GM10847 (cell line): ENCODE results near the gene KIF26B.

Experiments used
- POLR2A ChIP-seq: IDR thresholded peaks from 2 replicates; pipeline ENCODE4 v1.6.1; 2011; ENCODE audit not compliant: insufficient read length; ENCODE audit errors: extremely low read depth

Gene KIF26B

DNA sequence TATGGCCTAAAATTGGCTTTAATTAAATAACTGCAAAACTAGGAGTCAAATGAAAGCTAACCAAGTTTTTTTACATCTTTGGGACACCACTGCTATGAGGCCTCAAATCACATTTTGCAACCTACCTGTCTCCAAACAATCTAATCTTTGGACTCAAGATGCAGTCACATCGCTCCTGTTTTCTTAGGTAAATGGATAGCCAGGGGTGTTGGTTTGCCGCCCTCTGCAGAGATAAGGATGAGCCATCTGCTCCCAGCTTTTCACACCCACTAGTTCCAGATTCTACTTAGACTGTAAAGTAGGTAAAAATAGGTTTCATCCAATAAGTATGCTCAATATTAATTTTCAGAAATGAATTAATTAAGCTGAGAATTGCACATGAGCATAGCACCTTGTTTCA, 456.5 kb downstream of the KIF26B start:
- no peak for TF ChIP-seq POLR2A

DNA sequence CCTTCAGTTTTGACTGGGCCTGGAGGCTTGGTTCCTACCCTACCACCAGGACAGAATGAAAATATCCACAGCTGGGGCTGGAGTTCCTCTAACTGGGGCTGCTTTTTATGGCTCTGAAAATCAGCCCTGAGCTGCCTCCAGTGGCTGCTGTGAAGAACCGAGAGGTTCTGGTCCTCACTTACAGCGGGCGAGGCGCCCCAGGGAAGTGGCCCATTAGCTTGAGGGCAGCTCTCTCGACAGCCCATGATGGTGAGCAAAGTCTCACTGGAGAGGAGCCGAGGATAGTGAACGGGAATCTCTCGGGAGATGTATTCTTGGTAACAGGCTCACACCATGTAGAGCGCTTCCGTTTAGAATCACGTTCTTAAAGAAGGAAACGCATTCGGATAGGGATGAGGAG, 459.7 kb downstream of the KIF26B start:
- TF ChIP-seq POLR2A: no peak

DNA sequence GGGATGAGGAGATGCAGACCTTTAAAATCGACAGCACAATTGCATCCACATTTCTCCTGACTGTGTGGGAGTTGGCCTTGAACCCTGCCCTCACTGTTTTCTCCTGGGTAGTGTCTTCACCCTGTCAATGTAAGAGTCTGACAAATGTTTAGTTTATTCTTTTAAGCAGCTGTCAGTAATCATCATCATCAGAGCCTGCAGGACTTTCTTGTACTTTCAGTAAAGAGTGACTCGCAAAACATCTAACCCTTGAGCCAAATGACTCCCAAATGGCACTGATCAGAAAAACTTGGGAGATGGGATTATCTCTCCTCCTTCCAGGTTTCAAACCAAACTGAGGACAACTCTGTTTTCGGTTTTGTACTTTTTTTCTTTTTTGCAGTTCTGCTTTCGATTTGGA, 460.2 kb downstream of the KIF26B start:
- TF ChIP-seq POLR2A: no peak

DNA sequence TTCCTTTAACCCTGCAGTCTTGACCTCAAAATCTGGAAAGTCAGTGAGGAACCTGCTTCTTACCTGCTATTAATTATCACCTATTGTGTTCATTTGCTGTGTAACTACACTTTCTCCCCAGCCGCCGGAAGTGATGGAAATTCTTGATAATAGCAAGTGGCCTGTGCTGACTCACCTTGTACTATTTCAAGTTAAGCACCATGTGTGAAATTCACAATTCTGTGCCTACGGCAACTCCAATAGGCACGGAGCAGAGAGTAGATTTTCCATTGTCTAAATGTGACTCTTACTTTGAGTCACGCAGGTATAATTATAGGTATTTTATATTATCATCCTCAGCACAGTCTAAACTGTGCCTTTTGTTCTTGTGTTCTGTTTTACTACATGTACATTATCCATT, 466.8 kb downstream of the KIF26B start:
- no peak for TF ChIP-seq POLR2A

DNA sequence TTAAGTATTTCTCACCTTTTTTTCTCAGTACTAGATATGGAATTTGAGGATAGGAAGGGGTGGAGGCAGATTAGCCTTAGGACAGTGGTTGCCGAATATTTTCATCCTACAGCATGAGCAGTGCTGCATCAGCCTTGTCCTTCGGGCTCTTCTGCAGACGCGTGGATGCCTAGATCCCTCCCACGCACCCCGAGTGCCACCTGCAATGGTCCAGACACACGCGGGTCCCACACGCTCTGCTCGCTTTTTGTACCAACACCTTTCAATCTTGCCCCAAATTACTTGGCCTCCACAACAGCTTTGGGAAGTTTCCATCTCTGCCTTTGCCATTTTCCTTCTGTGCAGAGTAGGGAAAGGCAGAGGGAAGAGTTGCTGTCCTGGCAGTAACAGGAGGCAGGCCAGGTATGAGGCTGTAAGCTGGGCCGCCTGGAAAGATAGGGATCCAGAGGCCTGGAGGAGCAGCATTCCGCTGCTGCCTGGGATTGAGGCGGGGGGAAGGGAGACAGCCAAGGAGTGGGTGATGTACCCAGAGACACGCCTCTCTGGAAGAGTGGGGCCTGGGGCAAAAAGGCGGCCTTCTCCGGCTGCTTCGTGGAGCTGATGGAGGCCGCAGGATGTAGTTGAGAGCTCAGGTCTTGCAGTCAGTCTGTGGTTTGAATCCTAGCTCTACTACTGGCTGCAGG, 467.7 kb downstream of the KIF26B start:
- no peak for TF ChIP-seq POLR2A

DNA sequence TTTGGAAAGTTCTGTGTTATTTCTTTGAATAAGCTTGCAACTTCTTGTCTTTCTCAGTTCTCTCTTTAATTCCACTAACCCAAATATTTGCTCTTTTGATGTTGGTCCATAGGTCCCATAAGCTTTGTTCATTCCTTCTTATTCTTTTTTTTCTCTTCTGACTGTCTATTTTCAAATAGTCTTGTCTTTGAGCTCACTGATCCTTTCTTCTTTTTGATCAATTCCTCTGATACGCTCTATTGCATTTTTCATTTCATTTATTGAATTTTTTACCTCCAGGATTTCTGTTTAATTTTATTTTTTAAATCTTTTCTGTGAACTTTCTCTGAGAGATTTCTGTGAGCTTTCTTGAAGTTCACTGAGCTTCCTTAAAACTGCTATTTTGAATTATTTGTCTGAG, 486.6 kb downstream of the KIF26B start:
- no peak for TF ChIP-seq POLR2A

DNA sequence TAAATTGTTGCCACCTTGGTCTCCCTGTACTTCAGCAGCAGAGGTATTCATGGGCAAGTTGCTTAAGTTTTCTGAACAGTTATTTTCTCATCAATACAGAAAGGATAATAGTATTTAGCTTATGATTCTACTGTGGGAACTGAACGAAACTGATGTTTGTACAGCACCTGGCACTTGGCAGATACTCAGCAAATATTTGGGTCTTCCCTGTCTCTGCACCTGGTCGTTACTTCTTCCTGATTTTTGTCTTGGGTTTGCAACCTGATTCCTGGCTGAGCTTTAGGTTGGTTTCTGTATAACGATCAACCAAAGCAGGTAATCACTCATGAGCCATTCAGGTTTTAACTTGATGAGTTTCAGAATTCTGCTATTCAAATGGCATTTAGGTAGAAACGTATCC, 490.6 kb downstream of the KIF26B start:
- no peak for TF ChIP-seq POLR2A

DNA sequence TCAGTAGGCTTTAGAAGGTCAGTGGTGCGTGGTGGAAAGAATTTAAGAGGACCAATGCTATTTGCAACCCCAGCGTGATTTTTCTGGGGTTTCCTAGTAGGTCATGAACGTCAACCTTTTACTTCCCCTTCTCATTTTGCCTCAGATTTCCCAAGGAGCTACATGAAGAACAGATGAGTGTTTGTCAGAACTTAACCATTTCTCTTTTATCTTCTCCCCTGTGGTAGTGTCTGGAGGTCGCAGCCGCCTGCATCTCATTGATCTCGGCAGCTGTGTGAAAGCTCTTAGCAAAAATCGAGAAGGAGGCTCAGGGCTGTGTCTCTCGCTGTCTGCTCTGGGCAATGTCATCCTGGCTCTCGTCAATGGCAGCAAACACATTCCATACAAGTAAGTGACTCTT, 491.1 kb downstream of the KIF26B start:
- no peak for TF ChIP-seq POLR2A

DNA sequence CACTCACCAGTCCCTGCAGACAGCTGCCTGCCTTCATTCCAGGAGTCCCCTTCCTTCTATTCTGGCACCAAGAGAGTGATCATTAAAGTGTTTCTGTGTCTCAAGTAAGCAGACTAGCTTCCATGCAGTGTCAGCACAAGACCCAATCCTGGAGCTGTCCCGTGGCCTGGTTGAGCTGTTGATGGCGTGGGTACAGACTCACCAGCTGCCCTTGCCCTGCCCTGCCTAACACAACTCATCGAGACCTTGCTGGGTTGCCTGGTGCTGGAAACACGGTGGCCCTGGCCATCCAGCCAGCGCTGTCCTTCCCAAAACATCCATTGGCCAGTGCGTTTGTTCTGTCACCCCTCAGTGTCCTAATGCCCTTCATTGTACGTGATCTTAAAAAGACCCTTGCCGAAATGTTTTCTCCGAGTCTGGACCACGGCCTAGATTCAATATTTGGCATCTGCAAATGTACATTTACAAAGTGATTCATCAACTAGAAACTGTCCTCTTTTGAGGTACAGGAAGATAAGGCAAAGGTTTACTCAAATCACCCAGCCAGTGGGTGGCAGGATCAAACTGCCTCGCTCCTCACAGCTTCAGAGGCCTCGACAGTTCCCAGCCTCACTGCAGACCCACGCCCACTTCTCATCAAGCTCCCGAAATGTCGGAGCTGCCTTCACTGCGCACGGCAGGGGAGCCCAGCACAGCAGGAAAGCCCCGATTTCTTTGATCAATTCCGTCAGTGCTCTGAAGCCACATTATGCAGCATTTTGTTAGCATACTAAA, 494.2 kb downstream of the KIF26B start:
- TF ChIP-seq POLR2A: no peak

DNA sequence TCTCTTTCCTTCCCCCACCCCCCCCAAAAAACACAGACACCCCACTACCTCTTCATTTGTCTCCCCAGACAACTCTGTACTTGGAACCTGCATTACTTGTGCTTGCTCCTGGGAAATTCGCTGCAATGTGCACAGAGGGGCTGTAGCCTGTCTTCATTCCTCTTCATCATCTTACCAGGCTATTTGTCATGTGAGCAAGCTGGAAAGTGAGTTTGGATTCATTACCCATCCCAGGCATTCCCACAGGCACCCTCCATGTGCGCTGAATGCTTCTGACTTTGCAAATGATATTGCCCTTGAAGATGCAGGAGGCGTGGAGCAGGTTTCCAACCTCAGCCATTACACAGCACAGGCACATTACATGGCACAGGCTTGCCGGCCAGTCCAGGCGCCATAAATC, 494.9 kb downstream of the KIF26B start:
- TF ChIP-seq POLR2A: no peak

DNA sequence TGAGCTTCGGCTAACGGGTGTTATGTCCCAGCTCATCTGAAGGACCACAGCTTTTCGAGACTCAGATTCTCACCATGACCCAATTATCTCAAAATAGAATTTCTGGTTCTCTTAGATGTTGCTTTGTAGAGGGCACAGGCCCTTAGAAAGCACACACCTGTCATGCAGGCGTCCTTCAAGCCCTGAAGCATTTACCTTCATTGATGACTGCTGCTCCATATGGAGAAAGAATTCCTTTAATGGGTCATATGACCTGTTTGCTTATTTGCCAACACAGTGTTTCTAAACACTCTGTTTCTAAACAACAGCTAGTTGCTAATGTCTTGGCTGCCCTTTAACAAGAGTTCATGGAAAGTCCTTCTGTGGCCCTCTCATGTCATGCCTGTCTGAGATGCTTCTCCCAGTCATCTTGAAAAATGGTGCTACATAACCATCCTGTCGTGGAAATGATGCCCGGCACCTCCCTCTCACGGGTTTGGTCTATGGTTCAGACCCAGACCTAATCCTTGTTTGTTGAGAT, 495.7 kb downstream of the KIF26B start:
- TF ChIP-seq POLR2A: no peak

DNA sequence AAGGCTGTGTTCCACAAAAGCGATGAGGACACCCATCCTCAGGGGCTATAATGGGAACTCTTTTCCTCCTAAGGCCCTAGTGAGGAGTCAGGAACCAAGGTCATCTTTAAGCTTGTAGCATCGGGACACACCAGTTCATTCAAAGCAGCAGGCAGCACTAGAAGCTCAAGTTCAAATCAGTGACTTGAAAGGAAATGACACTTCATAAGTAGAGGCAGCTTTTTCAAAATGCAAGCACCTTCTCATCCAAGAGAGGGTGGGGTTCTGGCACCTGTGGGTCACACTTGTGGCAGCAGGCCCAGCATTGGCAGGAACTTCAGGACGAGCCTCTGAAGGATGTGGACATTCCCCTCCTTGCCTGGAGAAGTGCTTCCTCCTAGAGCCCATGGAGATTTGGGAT, 496.3 kb downstream of the KIF26B start:
- no peak for TF ChIP-seq POLR2A

DNA sequence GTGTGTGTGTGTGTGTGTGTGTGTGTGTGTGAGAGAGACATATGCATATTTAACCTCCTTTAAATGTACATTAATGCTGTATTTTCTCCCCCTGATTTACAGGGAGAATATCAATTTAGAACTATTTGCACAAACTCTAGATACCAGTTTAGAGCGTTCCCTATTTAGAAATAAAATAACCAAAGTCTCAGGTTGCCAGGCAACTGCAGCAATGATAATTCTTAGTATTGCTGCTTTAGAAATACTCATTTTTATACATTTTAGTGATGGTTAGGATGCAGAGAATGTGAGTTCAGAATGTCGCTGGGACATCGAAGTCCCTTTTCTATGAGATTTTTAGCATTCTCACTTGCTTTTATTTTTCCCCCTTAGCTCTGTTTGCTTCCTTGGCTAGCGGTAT, 497.3 kb downstream of the KIF26B start:
- TF ChIP-seq POLR2A: no peak

DNA sequence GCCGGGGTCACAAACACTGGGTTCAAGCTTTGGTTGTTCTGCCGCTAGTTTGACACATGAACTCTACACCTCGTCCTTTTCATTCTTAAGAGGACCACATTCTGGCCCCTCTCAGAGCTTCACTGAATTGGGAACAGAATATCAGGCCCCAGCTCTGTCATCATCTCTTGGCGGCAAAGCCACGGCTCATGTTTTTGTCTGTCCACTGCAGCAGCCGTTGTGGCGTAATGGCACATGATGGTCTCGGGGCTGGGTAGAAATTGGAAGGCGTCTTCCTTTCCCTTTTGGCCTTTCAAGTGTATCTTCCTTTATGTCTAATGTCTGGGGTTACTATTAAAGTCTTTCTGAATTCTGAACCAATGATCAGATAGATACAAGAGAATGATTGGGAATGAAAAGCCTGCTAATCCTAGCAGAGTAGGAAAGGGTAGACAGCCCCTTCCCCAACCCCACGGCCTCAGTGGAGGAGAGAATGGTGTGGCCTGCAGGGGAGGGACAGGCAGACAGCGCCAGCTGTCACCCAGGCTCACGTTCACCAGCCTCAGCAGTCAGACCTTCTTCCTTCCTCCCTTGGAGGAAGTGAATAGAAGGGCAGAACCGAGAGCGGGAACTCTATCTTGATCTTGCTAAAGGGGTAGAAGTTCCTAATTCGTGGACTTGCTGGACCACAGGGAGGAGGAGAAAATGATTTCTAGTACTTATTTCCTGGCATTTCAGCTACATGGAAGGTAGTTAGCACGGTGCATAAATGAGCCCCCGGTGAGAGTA, 498.1 kb downstream of the KIF26B start:
- no peak for TF ChIP-seq POLR2A

DNA sequence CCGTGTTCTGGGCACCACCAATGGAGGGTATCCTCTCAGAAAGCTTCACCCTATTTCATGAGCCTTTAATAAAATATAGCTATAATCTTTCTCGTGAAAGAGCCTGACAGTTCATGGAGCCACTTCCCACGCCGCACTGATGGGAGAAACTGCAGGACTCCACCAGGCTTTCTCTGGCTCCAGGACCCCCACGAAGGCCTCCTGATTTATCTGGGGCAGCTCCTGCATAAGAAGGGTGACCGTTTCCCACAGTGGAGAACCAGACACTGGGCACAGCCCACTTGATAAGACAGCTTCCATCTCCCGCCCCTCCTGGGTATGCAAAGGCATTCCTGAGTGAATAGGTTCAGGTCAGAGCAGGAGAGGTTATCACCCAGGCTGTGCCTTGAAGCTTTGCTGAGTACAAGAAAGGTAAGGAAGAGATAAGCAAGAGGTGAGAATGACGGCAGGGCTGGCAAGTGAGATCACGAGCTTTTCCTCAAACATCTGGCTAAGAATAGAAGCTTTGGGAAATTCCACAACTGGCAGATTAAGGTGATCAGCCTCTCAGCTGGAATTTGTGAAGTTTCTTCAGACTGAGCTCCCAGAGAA, 499.8 kb downstream of the KIF26B start:
- TF ChIP-seq POLR2A: no peak
